ENCODE results near the gene SLC38A10.

SLC38A10 gene

DNA sequence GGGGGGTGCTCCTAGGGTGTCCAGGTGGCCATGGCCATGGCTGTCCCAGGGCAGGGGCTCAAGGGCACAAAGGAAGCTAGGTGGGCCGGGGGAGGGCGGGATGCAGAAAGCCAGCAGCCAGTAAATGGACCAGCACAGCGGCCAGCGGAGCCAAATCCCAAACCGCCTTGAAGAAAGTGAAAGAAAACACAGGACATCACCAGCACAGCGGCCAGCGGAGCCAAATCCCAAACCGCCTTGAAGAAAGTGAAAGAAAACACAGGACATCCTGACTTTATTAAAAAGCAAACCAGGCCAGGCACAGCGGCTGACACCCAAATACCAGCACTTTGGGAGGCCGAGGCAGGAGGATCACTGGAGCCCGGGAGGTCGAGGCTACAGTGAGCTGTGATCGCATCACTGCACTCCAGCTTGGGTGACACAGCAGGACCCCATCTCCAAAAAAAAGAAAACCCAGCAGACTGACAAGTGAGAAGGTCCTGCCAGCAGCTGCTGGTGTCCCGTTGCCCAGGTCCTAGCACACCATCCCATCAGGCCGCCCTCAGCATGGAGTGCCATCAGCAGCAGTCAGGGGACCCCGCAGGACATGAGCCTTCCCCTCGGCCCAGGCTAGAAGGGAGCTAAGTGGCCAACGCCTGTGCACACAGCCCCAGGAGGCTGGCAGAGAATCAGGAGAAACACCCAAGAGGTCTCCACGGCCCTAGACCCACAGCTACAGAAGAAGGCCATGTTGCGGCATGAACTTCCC, 17.0 kb downstream of the SLC38A10 start:
- no peak for DNase-seq (ENCODE audit: low spot score)

DNA sequence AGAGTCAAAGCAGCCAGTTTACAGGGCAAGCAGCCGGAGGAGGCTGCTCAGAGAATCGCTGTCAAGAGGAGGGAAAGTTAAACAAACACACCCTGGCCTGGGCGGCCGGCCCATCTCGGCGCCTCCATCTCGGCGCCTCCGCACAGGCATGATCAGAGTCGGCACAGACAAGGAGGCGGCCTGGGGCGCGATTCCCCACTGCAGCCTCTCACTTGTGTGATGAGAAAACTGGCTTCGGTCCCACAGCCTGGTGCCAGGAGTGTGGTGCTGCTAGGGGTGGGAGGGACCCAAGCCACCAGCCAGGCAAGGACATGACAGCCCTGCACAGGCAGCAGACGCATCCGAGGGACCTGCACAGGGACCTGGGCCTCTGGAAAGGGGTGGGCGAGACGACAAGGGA, 17.7 kb downstream of the SLC38A10 start:
- DNase-seq (ENCODE audit: low spot score): no peak

DNA sequence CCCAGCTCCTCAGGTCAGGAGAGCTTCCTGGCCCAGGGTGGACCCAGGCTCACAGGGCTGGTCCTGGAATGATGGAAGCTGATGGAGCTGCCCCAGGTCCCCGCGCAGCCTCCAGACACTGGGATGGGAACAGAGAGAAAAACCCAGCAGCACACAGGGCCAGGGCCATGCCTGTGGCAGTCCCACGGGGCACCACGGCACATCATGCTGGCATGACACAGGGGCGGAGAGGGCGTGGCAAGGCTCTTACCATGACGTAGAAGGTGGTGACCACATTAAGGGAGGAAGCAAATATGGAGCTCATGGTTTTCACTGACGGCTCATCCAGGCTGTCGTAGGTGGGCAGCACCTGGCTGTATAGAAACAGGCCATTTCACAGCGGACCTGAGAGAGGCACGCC, 18.3 kb downstream of the SLC38A10 start:
- no peak for DNase-seq (ENCODE audit: low spot score)

DNA sequence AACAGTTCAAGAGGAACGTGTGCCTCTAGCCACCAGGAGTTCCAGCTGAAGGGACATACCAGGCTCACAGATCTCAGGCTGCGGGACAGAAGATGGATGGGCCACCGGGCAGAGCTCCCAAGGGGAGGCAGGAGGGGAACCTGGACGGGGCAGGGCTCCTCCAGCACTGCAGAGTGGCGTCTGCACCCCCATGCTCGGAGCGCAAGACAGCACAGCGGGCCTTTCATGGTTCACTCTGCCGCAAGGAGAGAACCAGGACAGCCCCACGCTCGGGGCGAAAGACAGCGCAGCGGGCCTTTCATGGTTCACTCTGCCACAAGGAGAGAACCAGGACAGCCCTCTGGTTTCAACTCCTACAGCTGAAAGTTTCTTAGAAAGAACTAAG, 20.6 kb downstream of the SLC38A10 start:
- no peak for DNase-seq (ENCODE audit: low spot score)

DNA sequence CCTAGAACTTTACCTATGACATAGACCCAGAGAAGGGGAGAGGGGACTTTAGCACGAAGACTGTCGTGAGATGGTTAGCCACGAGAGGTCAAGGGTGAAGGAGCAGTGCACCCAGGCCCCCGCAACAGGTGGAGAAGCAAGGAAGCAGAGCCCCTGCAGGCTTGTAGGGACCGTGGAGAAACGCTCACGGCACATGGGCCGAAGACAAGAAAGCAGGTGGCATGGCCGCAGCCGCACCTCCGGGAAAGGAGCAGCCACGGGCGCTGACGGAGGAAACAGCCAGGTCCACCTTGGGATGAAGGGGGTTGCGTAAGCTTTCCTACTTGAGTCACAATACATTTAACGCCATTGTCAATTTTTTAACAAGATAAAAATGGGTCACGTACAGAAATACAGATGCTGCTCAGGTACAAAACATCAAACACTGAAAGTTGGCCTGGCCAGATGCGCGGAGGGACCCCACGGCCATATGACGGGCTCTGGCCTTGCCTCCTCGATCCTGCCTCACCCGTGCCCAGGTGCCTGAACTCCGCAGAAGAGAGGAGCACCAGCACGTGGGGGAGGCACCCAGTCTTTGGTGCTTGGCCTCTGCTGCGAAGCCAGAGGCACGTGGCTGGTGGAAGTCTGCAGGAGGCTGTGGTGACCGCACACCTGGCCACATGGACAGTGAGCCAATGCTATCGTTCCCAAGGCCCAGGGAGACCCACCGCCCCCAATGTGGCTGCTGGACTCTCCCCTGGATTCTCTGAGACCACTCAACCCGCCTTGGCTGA, 21.2 kb downstream of the SLC38A10 start:
- DNase-seq (ENCODE audit: low spot score): no peak

DNA sequence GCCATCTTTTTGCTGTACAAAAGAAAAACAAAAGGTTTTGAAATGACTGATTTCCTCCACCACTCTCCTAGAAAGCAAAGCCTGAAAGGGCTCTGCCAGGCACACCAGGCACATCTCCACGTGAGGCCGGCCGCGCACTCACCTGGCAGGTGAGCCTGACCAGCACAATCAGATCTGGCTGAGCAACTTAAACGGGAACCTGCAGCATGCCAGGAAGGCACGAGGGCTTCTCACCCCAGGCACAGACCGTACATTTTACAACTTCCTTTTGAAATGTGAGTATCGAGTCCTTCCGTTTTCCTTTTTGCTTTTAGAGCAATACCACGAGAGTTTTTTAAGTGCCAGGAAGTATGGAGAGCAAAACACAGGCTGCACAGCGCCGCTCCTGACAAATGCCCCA, 22.5 kb downstream of the SLC38A10 start:
- DNase-seq (ENCODE audit: low spot score): no peak

DNA sequence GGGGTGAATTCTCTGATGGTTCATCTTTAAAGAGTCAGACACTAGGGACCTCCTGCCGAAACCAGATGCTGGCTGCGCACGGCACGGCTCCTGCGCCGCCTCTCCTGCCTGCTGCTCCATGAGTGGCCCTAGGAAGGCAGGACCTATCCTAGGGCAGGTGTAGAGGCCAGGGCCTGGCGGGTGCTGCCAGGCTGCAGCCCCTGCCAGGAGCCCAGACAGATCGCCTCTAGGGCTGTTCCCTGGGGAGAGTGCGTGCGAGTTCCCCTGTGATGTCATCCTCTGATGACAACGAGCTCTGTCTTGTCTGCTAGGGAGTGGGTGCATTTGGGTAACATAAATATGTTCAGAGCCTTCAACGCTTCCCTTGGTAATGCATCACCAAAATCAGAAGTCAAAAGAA, 23.9 kb downstream of the SLC38A10 start:
- no peak for DNase-seq (ENCODE audit: low spot score)

DNA sequence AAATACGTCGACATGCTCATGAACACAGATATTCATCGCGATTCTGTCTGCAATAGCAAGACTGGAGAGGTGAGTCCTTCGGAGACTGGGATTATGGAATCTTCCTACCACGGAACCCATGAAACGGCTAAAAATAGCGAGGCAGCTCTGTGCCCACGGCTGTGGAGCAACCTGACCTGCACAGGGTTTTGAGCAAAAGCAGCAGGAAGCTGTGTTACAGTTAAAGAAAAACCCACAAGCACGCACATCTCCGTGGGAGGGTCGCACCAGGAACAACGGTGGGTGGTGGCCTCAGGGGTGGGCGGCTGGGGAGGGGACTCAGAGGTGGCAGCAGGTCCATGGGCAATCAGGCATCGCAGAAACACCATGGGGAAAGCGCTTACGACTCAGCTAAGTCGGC, 24.8 kb downstream of the SLC38A10 start:
- DNase-seq (ENCODE audit: low spot score): no peak

DNA sequence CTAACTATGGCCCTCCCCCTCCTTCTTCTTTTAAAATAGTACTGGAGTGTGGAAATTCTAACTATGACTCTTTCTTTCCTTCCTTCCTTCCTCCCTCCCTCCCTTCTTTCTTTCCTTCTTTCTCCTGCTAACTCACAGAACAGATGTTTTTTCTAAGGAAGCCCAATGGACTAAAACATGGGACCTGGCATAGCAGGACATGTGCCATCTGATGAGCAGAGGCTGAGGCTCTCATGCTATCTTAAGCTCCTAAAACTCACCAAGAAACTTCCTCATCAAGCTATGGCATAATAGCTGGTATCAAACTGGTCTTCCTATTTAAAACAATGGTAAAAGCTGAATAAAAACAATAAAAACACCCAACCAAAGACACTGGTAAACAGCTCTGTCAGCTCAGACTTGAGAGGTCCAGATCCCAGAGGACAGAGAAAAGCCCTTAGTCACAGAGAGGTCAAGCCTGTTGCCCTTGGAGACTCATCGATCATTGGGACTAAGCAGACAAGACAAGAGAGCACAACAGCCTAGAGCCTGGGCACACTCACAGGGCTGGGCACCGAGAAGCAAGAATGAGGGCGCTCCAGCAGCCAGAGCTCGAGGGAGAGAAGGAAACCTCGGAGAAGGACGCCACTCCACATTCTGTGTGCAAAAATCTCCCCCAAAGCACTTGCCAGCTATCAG, 27.6 kb downstream of the SLC38A10 start:
- DNase-seq (ENCODE audit: low spot score): no peak

DNA sequence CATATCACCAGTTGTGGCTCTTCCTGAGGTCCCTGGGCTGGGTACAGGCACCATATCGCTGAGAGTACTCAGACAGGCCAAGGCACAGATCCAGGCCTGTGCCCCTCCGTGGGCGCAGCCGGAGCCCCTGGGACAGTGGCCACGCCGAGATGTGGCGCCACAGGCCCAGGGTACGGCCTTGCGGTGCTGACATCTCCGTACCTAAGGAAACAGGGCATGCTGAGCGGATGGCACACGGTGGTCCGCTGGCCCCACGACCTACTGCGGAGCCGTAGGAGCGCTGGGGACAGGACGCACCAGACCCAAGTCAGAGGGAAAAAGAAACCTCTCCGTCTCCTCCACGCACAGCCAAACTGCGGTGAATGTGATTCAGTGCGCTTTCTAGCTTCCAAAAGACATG, 29.5 kb downstream of the SLC38A10 start:
- no peak for DNase-seq (ENCODE audit: low spot score)

DNA sequence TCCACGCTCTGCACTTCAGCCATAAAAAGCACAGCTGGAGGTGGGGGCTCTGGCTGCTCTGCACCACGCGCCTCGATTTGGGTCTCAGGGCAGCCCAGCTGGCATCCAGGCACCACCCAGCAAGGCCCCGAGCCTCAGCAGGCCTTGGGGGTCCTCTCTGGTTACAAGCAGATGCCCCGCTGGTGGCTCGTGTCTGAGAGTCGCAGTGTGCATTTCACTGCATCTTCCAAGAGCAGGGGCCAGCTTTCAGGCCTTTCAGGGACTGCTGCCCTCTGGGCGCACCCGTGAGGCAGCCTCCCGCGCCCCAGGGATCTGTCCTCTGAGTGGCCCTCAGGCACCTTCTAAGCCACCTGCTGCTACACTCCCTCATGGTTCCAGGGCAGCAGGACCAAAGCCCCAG, 30.5 kb downstream of the SLC38A10 start:
- no peak for DNase-seq (ENCODE audit: low spot score)

DNA sequence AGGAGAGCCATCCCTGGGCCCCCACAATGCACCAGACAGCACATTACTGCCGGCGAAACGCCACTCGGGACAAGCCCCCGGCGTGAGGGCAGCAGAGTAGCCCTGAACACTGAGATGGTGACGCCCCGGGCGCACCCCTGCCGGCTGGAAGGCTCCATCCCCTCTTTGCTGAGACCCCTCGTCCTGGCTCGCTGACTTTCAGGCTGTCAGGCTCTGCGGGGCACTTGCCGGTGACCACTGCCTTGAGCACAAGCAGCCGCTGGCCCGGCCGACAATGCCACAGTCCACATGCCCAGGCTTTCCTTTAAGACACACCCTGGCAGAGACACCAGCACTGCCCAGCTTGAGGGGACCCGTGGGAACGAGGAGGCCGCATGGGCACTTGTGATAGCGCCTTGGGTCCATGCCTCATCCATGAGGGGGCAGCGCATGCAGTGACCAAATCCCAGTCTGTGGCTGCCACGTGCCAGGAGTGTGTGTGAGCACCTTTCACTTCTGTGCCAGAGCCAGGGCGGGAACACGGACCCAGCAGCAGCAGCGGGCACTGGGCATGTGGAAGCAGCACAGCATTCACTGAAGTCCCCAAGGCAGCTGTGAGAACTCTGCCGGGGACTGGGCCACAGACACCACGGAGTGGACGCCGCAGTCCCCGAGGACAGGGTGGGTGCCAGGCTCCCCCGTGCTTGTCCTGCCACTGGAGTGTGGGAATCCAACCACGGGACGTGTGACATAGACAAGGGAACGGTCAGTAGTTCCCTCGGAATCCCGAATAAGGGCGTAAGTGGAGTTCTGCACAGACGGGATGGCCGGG, 31.5 kb downstream of the SLC38A10 start:
- no peak for DNase-seq (ENCODE audit: low spot score)

DNA sequence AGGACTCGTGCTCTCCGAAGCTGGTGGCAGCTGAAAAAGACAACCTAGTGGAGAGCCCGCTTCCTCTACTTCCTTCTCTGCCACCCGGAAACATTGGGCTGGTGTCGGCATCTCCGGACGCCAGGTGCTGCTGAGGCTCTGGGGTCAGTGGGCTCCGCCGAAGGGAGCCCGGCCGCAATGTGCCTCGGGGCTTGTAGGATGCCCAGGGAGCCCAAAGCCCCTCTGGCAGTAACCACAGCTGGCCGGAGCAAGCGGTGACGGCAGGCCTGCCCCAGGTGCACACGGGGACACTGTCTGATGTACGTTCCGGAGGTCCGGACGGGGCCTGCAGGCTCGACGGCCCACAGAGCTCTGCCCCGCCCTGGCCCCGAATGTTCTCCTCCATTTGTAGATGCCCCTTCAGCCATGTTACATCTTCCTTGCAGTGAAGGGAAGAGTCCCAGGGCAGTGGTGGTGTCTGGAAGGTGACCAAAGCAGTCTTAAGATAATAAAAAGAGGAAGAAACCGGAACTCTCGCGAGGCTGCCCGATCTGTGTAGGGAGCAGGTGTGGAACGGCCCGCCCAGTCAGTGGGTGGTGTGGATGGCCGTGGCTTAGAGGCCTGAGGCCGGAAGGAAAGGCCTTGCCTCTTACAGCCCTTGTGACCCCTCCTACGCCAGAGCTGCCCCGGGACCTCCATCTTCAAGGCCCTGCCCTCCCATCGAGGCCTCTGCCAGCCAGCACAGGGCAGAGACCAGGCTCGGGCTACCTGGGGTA, 33.3 kb downstream of the SLC38A10 start:
- DNase-seq (ENCODE audit: low spot score): no peak

DNA sequence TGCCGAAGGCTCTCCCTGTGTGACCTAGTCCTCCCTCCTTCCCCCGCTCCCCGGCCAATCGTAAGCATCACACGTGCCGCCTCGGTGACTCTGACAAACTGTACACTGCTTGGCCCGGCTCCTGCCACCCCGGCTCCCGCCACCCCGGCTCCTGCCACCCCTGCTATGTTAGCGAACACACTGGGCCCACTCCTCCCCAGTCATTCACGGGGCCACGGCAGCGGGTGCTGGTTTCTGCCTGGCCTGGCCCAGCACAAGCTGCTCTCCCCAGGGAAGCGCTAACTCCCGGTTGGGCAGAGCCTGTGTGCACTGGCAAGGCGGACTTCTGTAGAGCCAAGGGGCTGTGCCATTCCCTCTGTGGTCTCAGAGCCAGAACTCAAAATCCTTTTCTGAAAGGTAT, 34.0 kb downstream of the SLC38A10 start:
- no peak for DNase-seq (ENCODE audit: low spot score)

DNA sequence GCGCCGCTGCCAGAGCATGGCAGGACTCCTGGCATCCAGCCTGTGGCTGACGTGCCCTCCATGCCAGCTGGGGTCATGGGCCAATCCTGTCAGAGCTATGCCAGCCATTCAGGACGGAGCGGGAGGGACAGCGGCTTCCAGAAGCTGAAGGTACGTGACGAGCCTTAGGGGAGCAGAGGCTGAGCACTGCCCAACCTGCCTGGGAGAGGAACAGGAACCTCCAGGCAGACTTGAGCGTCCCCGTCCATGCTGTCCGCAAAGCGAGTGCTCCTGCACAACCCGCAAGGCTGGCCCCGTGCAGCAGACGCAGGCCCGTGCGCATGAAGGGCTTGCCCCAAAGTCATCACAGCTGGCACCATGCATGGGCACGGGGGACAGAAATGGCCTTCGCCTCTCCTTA, 34.5 kb downstream of the SLC38A10 start:
- no peak for DNase-seq (ENCODE audit: low spot score)

DNA sequence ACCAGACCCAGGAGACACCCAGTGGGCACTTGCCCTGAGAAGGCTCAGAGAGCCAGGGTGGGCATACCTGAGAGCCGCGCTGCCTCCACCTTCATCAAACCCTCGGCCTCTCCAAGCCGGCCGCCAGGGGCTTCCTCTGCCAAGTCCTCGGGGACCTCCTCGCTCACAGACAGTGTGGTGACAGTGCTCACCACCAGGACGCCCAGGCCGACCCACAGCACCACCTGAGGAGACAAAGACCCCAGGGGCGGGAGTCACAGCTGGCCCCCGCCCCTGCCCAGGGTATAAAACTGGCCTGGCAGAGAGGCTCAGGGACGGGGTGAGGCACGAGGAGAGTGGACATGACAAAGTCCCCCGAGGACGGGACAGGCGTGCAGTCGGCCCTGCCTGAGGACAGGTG, 34.9 kb downstream of the SLC38A10 start:
- no peak for DNase-seq (ENCODE audit: low spot score)

DNA sequence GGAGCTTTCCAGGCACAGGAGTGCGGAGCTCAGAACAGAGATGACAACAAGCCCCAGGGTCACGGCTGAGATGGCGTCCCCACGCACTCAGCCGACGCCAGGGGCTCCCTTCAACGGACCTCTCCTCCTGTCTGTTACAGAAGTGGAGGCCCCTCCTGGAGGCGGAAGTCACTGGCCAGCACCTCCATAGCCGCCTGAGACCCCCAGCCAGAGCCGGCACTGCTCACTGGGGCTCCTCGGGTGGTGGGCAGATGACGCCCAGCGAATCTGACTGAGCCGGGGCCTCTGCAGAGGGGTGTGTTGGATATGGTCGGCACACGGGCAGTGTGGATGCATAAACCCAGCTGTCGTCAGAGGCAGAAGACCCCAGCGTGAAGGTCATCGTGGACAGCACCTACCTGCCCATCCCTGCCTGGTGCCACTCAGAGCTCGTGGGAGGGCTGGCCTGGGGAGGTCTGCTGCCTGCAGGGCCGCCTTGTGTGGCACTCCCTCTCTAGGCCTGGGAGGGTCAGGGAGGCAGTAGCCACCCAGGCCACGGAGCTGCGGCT, 36.0 kb downstream of the SLC38A10 start:
- DNase-seq (ENCODE audit: low spot score): no peak

DNA sequence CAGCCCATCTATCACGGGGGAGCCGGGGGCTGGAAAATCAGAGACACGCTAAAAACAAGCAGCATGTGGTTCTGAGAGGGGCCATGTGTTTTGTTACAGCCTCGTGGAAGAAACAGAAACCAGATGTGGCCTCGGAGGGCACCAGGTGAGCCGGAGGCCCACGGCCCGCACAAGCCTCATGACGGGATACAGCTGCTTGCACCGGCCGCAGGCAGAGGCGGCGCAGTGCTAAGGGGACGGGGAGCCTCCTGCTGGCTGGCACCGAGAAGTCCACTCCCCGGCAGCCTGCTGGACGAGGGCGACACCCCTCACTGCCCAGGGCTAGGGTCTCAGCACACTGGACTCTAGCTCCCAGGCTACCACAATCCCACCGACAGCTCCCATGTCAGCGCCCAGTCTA, 36.8 kb downstream of the SLC38A10 start:
- no peak for DNase-seq (ENCODE audit: low spot score)

DNA sequence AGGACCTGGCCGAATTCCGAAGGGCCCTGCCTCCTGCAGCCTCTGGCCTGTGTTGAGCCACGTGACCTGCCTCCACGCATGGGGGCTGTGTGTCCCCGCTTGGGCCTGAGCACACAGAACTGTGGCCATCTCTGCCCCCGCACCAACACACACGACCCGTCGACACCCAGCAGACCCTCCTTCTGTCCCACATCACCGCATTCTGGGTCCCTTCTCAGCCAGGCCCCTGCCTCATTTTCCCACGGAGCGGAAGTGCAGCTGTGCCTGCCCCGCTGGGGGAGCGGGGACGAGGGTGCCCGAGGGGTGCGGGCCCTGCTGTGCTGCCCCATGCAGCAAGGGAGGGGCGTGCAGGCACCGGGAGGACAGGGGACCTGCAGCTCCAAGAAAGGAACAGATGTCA, 37.6 kb downstream of the SLC38A10 start:
- no peak for DNase-seq (ENCODE audit: low spot score)

DNA sequence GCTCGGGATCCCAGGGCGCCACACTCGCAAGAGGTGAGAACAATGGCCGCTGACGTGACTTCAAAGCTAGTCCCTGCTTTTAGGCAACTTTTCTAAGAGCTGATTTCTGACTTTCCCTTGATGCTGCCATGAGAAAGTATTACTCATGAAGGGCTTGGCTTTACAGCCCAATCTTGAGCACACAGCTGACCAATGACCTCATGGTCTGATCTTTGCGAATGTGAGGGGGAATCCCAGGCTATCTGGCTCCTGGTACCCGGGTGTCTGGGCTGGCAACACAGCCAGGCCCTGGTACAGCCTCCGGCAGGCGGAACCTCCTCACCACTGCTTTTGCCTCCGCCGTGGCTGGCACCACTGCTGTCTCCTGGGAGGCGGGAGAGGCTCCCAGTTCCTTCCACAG, 38.5 kb downstream of the SLC38A10 start:
- DNase-seq (ENCODE audit: low spot score): no peak

DNA sequence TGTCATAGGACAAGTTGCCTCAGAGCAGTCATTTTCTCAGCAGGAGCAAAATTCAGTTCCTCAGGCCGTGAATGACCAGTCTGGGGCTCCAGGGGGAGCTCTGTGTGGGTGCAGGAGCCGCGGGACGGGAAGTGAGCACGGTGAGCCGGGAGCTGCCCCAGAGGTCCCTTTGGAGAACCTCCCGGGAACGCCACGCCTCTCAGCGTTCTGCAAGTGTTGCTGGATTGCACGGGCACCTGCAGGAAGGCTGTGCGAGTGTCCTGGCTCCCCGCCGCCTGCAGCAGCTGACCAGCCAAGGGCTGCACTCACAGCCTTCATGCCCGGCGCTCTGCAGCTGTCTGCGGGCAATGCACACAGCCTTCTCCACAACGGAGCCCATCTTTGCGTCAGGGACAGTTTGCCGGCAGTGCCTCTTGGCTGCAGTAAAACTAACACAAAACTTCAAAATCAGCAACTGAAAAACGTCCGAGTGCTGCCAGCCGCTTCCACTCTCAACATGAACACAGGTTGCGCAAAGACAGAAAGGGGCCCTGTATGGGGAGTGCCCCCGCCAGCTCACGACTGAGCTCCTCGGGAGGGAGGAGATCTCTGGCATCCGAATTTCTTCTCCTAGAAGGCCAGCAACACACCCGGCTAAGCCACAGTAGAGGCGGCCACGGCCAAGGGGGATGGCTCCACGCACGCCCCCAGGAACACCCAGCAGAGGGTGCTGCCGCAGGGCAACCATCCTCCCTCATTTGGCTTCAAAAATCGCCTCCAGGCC, 40.0 kb downstream of the SLC38A10 start:
- peak; percentile 78 for DNase-seq (ENCODE audit: low spot score)
